Prostate gland (tissue), 2 donors: ENCODE measurements around the gene NOL4.

ENCODE experiments used
- POLR2A ChIP-seq: fragments of 450-650 bp; IDR thresholded peaks from one replicate; pipeline ENCODE4 v1.6.1; 2016; ENCODE audit warnings: antibody characterized with exemption, mild to moderate bottlenecking
- TF ChIP-seq, protein P1 (sequence below), 4 experiments: fragments of 200-600 bp in 2 of 4; fragments of 450-650 bp in 2 of 4; sonication (generic) in 2 of 4; IDR thresholded peaks; 1 replicate in 3 of 4; 2 replicates in 1 of 4; pipeline ENCODE4 v1.5.1; 2016 to 2019; ENCODE audit warnings: antibody characterized with exemption in 4 of 4, mild to moderate bottlenecking in 2 of 4, moderate library complexity in 2 of 4

- TF ChIP-seq POLR2A = no peak
- TF ChIP-seq, protein P1, sequence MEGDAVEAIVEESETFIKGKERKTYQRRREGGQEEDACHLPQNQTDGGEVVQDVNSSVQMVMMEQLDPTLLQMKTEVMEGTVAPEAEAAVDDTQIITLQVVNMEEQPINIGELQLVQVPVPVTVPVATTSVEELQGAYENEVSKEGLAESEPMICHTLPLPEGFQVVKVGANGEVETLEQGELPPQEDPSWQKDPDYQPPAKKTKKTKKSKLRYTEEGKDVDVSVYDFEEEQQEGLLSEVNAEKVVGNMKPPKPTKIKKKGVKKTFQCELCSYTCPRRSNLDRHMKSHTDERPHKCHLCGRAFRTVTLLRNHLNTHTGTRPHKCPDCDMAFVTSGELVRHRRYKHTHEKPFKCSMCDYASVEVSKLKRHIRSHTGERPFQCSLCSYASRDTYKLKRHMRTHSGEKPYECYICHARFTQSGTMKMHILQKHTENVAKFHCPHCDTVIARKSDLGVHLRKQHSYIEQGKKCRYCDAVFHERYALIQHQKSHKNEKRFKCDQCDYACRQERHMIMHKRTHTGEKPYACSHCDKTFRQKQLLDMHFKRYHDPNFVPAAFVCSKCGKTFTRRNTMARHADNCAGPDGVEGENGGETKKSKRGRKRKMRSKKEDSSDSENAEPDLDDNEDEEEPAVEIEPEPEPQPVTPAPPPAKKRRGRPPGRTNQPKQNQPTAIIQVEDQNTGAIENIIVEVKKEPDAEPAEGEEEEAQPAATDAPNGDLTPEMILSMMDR (IDR thresholded peaks at IDR 0.05) = no peak
These were observed 30.5 kb downstream of the NOL4 start for GRCh38 chr18:34194239-34194638.
